Pons (tissue), 1 donor: ENCODE results near the gene TMEM98.
"Not testable (repeated sequence)": the region's sequence is repeated elsewhere in the genome, so short reads cannot be mapped to it uniquely, and the experiment has no call there.

Source experiments
- DNase-seq: peaks from one replicate; pipeline ENCODE4 v3.0.0-alpha.2; 2016; ENCODE audit warnings: low spot score

Gene TMEM98

GRCh38 chr17:32943647-32944191 lies 15.8 kb downstream of the TMEM98 start:
- no peak for DNase-seq

GRCh38 chr17:32944248-32945020 lies 16.5 kb downstream of the TMEM98 start:
- DNase-seq: no peak

DNA sequence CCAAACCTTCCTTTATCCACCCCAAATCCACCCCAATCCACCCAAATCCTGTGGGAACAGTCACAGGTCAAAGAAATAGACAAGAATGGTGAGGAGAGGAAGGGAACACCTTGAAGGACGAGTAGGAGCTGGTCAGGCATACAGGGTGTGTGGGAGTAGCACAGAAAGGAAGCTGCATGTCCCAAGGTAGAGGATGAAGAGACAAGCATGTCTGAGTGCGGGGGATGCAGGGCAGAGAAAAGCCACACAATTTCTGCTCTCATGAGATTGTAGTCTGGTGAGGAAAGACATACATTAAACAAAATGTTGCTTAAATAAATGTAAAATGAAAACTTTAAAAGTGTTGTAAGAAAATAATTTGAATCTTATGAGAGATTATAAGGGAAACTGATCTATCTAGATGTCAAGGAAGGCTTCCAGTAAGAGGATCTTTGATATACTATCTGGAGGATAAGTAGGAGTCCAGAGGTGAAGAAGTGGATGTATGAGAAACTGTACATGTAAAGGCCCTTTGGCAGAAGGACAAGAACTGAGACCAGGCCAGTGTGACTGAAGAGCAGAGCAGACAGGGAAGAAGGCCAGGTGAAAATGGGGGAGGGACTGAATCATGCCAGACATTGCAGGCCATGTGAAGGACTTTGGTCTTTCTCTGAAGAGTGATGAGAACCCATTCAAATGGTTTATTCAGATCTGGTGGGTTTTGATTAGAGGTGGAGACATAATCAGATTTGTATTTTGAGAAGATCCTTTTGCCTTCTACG lies 18.6 kb downstream of the TMEM98 start:
- DNase-seq: no peak

DNA sequence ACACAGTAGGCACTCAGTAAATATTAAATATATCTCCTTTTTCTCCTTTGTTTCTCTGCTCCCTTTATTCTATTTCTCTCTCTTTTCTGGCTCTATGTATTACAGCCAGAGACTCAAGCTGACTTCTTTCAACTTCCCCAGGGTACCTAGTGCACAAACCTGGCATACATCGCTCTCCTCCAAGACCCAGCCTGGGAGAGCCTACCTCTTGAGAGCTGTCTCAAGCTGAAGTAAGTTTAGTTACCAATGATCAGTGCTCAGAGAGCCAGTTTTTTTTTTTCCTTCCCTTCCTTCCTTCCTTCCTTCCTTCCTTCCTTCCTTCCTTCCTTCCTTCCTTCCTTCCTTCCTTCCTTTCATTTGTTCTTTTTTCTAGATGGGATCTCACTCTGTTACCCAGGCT lies 19.8 kb downstream of the TMEM98 start:
- no peak for DNase-seq

DNA sequence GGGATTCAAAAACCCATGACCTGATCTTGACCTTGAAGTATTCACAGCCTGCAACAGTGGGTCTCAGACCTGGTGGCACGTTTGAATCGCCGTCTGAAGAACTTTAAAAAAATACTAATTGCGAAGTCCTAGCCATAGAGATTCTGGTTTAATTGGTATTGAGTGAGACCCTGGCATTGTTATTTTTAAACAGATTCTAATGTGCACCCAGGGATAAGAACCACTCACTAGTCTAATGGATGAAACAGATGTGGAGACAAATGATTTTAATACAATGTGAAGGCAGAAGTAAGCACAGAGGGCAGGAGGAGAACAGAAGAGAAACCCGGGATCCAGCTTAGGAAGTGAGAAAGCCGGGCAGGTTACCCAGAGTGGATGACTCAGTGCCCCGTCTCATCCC lies 21.2 kb downstream of the TMEM98 start:
- DNase-seq: no peak

DNA sequence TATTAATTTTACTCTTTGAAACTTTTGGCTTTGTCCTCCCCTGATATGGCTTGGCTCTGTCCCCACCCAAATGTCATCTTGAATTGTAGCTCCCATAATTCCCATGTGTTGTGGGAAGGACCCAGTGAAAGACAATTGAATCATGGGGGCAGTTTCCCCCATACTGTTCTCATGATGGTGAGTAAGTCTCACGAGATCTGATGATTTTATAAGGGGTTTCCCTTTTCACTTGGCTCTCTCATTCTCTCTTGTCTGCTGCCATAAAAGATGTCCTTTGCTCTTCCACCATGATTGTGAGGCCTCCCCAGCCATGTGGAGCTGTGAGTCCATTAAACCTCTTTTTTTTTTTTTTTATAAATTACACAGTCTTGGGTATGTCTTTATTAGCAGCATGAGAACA lies 24.5 kb downstream of the TMEM98 start:
- DNase-seq: not testable (repeated sequence)

DNA sequence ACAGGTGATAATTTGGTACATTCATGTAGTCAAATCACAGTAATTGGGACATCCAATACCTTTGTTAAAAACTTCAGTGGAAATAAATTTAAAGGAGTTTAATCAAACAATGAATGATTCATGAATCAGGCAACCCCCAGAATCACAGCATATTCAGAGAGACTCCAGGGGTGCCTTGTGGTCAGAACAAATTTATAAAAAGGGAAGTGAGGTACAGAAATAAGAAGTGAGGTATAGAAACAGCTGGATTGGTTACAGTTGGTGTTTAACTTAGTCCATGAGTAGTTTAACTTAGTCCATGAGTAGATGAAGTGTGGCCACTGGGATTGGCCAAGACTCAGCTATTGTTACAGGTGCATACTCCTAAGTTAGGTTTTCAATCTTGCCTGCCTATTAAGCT lies 25.1 kb downstream of the TMEM98 start:
- DNase-seq: no peak

GRCh38 chr17:32953857-32954256 lies 25.9 kb downstream of the TMEM98 start:
- DNase-seq: no peak

GRCh38 chr17:32954477-32954876 lies 26.5 kb downstream of the TMEM98 start:
- DNase-seq: no peak

- DNase-seq: no peak
Observed at GRCh38 chr17:32955155-32955554, 27.2 kb downstream of the TMEM98 start.

- DNase-seq: no peak
Observed at GRCh38 chr17:32956240-32956970, 28.5 kb downstream of the TMEM98 start.

GRCh38 chr17:32958418-32958817 lies 30.5 kb downstream of the TMEM98 start:
- no peak for DNase-seq

DNA sequence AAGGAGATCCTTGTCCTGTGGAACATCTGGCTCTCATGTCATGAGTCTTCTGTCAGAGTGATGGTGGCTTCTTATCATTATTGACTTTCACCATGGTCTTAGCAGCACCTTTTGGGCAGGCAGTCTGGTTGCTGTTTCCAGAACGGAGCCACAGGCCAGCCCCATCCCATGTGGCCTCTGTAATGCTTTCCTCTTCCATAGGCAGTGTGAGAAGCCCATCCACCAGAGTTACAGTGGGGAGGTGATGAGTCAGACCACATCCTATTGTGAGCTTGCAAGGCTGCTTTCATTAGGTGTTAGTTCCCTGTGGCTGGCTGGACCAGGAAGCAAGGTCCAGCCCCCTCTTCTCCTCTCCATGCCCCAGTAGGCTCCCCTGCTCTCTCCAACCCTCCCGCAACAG lies 32.9 kb downstream of the TMEM98 start:
- no peak for DNase-seq

- DNase-seq: no peak
Observed at GRCh38 chr17:32962320-32962711, 34.4 kb downstream of the TMEM98 start.

- no peak for DNase-seq
Observed at GRCh38 chr17:32964541-32964940, 36.6 kb downstream of the TMEM98 start.

- not testable (repeated sequence) for DNase-seq
Observed at GRCh38 chr17:32969231-32969630, 41.3 kb downstream of the TMEM98 start.

GRCh38 chr17:32970281-32970680 lies 42.3 kb downstream of the TMEM98 start:
- DNase-seq: no peak

DNA sequence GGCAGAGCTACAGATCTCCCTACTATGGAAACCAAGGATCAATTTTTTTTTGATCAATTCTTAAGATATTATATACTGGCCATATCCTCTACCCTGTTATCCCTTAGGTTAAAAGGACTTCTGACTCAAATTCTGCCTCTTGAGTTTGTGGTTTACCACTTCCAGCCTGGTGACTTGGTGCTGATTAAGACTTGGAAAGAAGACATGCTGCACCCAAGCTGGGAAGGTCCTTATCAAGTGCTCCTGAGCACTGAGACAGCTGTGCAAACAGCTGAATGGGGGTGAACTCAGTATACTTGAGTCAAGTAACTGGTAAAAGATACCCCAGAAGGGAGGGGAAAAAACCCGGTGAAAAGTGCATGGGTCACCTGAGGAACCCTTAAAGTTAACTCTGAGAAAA lies 43.2 kb downstream of the TMEM98 start:
- DNase-seq: no peak

DNA sequence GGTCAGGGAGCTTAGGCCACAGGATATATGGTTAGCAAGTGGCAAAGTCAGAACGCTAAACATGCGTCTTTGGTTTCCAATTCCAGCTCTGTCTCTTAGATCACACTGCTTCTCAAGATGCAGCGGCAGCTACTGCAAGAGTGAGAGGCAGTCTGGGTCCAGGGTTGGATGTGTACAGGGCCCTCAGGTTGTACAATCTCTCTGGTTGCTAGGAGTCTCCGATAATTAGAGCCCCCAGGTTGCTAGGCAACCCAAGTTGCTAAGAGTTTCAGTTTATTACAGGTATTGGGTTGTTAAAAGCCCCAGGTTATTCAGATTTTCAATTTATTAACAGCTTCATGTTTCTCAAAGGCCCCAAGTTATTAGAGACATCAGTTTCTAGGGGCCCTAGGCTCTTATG lies 48.2 kb downstream of the TMEM98 start:
- DNase-seq: no peak

GRCh38 chr17:32976605-32977004 lies 48.7 kb downstream of the TMEM98 start:
- DNase-seq: no peak

DNA sequence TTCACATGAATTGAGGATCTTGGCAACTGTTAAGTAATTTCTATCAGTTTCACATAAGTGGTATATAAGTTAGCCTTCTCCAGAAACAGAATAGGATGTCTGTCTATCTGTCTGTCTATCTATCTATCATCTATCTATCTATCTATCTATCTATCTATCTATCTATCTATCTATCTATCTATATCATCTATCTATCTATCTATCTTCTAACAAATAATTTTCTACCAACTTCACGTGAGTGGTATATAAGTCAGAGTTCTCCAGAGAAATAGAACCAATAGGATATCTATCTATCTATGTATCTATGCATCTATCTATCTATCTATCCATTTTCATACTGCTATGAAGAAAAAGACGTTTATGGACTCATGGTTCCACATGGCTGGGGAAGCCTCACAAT lies 52.3 kb downstream of the TMEM98 start:
- no peak for DNase-seq

- not testable (repeated sequence) for DNase-seq
Observed at GRCh38 chr17:32981611-32982010, 53.7 kb downstream of the TMEM98 start.
